Uterus (tissue), 4 donors: ENCODE data around the gene KRT6C. TPM values are rescaled to one million over a fixed set of nuclear protein-coding genes. Genes with fewer than 3 reads are reported as not detected.

Experiments
- DNase-seq, 2 donors: peaks; one replicate each; pipeline ENCODE4 v3.0.0-alpha.2; 2019 to 2020
- H3K27ac ChIP-seq, 2 donors: fragments of 200-600 bp; sonication (generic); 1 replicate in 1 of 2; 2 replicates in 1 of 2; pipeline ENCODE4 v1.5.1; 2016 to 2018
- H3K27me3 ChIP-seq, 2 donors: fragments of 200-600 bp; sonication (generic); one replicate each; pipeline ENCODE4 v1.5.1; 2018 to 2019; ENCODE audit warnings: control low read depth in 1 of 2
- H3K36me3 ChIP-seq, 2 donors: fragments of 200-600 bp; sonication (generic); one replicate each; pipeline ENCODE4 v1.5.1; 2019; ENCODE audit warnings: control low read depth in 1 of 2
- H3K4me1 ChIP-seq, 2 donors: fragments of 200-600 bp; sonication (generic); one replicate each; pipeline ENCODE4 v1.5.1; 2018 to 2019; ENCODE audit warnings: control low read depth in 1 of 2
- H3K4me3 ChIP-seq, 2 donors: fragments of 200-600 bp; sonication (generic); 1 replicate in 1 of 2; 2 replicates in 1 of 2; pipeline ENCODE4 v1.5.1; 2018 to 2019; ENCODE audit warnings: mild to moderate bottlenecking in 1 of 2
- H3K9me3 ChIP-seq, 2 donors: fragments of 200-600 bp; sonication (generic); one replicate each; pipeline ENCODE4 v1.5.1; 2019; ENCODE audit warnings: control low read depth in 1 of 2
- POLR2A ChIP-seq, 2 donors: fragments of 450-650 bp; IDR thresholded peaks; one replicate each; pipeline ENCODE4 v1.6.1; 2016; ENCODE audit warnings: antibody characterized with exemption in 2 of 2, mild to moderate bottlenecking in 1 of 2, moderate library complexity in 1 of 2
- intact Hi-C: fragments of 100-400 bp; cut with DNase I; formaldehyde crosslinking; loops from one replicate; pipeline ENCODE4 v1.15.1; 2023; ENCODE audit warnings: low total_unique reads
- total RNA-seq, 4 donors: library from RNA; depleted of rRNA in 3 of 4; stranded (reverse); fragments of >200 nt in 3 of 4; gene quantifications; one replicate each; pipeline versions ENCODE4 v1.1.0 to v1.2.4, GENCODE V29; 2014 to 2023
- TF ChIP-seq, protein P1 (sequence below), 4 experiments: fragments of 200-600 bp in 2 of 4; fragments of 450-650 bp in 2 of 4; sonication (generic) in 2 of 4; IDR thresholded peaks; one replicate each; pipeline ENCODE4 v1.5.1; 2016 to 2019; ENCODE audit warnings: antibody characterized with exemption in 4 of 4, mild to moderate bottlenecking in 2 of 4, moderate library complexity in 1 of 4
- donor health status: DM: yes; HTN: yes; CAD: no.

The KRT6C gene
- total RNA-seq, 4 donors from 2014 or later: 0.14 to 0.34 TPM; not detected in 2

DNA sequence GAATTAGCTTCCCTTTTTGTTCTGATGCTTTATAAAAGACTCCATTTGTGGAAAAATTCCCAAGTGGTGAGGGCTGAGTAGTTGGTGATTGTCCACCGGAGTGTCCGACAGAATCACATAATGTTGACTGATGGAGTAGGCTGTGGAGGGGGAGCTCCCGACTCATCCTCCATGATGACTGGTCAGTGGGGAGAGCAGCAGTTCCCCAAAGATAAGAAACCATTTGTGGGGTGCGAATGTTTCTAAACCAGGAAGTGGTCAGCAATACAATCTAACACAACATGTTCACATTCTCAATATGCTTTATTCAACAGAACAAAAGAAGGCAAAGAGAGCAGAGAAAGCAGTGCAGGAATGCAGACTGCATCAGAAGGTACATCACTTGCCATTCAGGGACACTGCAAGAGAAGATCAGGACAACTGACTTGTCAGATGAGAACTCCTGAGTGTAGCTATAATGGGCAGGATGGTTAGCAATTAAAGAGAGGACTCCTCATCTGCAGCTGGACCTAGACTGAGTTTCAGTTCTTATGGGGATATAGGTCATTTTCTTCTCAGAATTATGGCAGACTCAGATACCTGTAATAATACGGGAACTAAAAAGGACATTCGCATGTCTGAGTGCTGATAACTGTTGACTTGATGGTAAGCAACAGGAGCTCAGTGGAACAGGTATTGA, 27.1 kb downstream of the KRT6C start:
- TF ChIP-seq POLR2A (IDR thresholded peaks at IDR 0.05): no peak
- no peaks in the 10 kb centered on the region for H3K4me1 ChIP-seq
- intact Hi-C loops: no loop called here
- no peak overlapping the region for H3K27ac ChIP-seq
- no peaks in the 10 kb centered on the region for H3K36me3 ChIP-seq
- no peak overlapping the region for H3K4me3 ChIP-seq
- H3K9me3 ChIP-seq: no peaks in the 10 kb centered on the region
- no peak for DNase-seq
- no peaks in the 10 kb centered on the region for H3K27me3 ChIP-seq

DNA sequence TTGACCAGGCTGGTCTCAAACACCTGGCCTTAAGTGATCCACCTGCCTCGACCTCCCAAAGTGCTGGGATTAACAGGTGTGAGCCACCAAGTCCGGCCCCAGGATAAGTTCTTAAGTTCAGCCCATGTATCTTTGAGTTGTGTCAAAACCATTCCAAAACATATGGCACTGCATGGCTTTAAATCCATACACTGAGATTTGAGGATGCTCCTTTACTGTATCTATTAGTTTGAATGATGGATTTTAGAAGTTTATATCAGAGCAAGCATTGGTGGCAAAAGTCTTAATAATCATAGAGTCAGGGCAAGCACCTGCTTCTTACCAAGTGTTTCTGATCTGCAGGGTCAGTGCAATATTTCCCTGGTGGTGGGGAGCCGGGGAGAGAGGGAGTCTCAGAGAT, 27.7 kb downstream of the KRT6C start:
- Histone ChIP-seq H3K27me3 (no peaks in the 10 kb centered on the region), H3K27ac (no peak overlapping the region), H3K36me3 (no peaks in the 10 kb centered on the region), H3K4me1 (no peaks in the 10 kb centered on the region), H3K9me3 (no peaks in the 10 kb centered on the region), H3K4me3 (no peak overlapping the region)
- DNase-seq: no peak
- intact Hi-C loops: no loop called here
- TF ChIP-seq POLR2A (IDR thresholded peaks at IDR 0.05): no peak
- TF ChIP-seq, protein P1, sequence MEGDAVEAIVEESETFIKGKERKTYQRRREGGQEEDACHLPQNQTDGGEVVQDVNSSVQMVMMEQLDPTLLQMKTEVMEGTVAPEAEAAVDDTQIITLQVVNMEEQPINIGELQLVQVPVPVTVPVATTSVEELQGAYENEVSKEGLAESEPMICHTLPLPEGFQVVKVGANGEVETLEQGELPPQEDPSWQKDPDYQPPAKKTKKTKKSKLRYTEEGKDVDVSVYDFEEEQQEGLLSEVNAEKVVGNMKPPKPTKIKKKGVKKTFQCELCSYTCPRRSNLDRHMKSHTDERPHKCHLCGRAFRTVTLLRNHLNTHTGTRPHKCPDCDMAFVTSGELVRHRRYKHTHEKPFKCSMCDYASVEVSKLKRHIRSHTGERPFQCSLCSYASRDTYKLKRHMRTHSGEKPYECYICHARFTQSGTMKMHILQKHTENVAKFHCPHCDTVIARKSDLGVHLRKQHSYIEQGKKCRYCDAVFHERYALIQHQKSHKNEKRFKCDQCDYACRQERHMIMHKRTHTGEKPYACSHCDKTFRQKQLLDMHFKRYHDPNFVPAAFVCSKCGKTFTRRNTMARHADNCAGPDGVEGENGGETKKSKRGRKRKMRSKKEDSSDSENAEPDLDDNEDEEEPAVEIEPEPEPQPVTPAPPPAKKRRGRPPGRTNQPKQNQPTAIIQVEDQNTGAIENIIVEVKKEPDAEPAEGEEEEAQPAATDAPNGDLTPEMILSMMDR (IDR thresholded peaks at IDR 0.05): no peak

DNA sequence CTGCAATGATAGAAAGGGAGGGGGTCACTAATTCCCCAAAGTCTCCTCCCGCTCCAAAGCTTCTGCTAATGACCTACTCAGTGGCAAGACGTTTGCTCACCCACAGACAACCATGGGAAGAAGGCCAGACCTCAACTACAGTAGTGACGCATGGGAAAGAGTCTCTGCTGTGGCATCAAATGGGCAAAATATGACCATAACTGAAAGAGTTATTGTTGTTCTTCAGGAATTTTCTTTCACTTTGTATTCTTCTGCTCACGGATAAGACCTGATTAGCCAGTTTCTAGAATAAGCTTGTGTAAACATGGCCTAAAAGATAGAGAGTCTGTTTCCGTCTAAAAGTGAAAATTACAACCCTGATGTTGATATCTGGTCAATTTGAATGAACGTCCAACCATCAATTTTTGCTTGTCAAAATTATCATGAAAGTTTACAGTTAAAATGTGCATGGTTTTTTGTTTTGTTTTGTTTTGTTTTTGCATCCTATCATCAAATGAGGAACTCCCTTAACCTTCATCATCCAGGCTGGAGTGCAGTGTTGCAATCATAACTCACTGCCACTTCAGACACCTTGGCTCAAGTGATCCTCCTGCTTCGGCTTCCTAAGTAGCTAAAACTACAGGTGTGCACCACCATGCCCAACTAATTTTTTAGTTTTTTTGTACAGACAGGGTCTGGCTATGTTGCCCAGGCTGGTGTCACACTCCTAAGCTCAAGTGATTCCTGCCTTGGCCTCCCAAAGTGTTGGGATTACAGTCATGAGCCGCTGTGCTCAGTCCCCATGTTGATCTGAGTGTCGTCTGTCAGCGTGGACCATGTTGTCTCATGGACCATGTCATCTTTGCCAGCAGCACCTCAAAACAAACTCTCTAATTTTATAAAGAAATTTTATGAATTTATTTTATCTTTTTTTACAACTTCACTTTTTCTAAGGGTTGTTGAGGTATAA, 28.7 kb downstream of the KRT6C start:
- Histone ChIP-seq H3K4me3 (no peak overlapping the region), H3K4me1 (no peaks in the 10 kb centered on the region), H3K36me3 (no peaks in the 10 kb centered on the region), H3K9me3 (no peaks in the 10 kb centered on the region), H3K27ac (no peak overlapping the region), H3K27me3 (no peaks in the 10 kb centered on the region)
- TF ChIP-seq, protein P1 (IDR thresholded peaks at IDR 0.05): no peak
- TF ChIP-seq POLR2A (IDR thresholded peaks at IDR 0.05): no peak
- no peak for DNase-seq
- intact Hi-C loops: no loop called here

DNA sequence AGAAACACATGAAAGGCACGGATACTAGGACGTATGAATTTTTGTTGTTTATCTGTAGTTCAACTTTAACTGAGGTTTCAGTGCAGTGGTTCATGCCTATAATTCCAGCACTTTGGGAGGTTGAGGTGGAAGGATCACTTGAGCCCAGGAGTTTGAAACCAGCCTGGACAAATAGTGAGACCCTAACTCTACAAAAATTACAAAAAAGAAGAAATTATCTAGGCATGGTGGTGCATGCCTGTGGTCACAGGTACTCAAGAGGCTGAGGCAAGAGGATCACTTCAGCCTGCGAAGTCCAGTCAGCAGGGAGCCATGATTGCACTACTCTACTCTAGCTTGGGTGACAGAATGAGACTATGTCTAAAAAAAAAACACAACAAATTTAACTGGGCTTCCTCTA, 29.6 kb downstream of the KRT6C start:
- H3K27ac ChIP-seq: no peak overlapping the region
- intact Hi-C loops: no loop called here
- H3K4me3 ChIP-seq: no peak overlapping the region
- H3K27me3 ChIP-seq: no peaks in the 10 kb centered on the region
- no peak for TF ChIP-seq POLR2A (IDR thresholded peaks at IDR 0.05)
- TF ChIP-seq, protein P1 (IDR thresholded peaks at IDR 0.05): no peak
- no peaks in the 10 kb centered on the region for H3K36me3 ChIP-seq
- no peaks in the 10 kb centered on the region for H3K4me1 ChIP-seq
- no peaks in the 10 kb centered on the region for H3K9me3 ChIP-seq
- DNase-seq: no peak

DNA sequence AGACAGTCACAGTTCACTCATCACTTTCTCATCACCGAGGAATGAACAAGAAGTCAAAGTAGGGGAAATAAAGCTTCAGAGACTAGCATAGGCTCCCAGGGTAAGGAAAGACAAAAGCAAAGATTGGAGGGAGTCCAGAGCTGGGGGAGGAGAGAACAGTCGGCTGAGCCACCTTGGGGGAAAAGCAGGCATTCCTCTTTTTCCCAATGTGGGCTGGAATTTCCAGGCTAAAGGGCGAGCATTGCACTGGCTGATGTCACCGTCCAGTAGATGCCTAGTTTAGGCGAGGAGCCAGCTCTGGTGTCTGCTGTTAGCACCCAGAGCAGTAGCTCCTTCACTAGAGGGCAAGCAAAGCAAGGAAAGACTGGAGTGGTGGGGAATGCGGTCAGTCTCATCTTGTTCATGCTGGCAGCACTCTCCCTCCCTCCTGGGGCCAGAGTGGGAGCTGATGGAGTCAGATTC, 31.0 kb downstream of the KRT6C start:
- DNase-seq: no peak
- intact Hi-C loops: no loop called here
- H3K27ac ChIP-seq: no peak overlapping the region

More for the DNA sequence above, 31.0 kb downstream of the KRT6C start:
- Histone ChIP-seq H3K9me3 (no peaks in the 10 kb centered on the region), H3K27me3 (no peaks in the 10 kb centered on the region), H3K4me3 (no peak overlapping the region), H3K4me1 (no peaks in the 10 kb centered on the region), H3K36me3 (no peaks in the 10 kb centered on the region)
- TF ChIP-seq, protein P1 (IDR thresholded peaks at IDR 0.05): no peak
- no peak for TF ChIP-seq POLR2A (IDR thresholded peaks at IDR 0.05)
